ENCODE data around the gene ZNF217.
"Not testable (repeated sequence)": the region's sequence is repeated elsewhere in the genome, so short reads cannot be mapped to it uniquely, and the experiment has no call there.

ZNF217 gene

GRCh38 chr20:53635221-53635620 is 41.6 kb upstream of the ZNF217 start:
- TF ChIP-seq CTCF (IDR thresholded peaks at IDR 0.05; ENCODE audit: low read length, missing control alignments), result no peak
- no peak overlapping the region for H3K4me3 ChIP-seq (replicated peaks; ENCODE audit: low read depth, low read length)
- DNase-seq (ENCODE audit: low read depth), result no peak

DNA sequence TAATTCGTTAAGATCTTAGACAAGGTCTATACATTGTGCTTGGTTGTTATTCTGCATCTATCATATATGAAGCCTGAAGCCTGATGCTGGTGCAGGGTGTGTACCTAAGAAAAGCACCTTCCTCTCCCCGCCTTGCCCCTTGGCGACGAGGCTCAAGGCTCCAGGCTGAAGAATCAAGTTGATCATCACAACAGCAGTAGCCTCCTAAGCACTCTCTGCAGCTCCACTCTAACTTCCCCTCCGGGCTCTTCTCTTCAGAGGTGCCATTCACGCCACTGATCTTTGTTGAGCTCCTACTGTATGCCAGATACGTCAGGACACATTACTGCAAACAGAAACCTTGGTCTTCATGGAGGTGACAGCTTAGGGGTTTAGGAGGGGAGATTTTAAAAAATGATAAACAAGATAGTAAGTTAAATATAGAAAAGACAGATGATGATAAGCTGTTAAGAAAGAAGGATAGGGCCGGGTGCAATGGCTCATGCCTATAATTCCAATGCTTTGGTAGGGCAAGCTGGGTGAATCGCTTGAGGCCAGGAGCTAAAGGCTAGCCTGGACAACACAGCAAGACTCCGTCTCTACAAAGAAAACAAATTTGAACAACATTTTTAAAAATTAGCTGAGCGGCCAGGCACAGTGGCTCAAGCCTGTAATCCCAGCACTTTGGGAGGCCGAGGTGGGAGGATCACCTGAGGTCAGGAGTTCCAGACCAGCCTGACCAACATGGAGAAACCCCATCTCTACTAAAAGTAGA is 38.4 kb upstream of the ZNF217 start:
- no peak for TF ChIP-seq CTCF (IDR thresholded peaks at IDR 0.05; ENCODE audit: low read length, missing control alignments)
- no peak for DNase-seq (ENCODE audit: low read depth)

DNA sequence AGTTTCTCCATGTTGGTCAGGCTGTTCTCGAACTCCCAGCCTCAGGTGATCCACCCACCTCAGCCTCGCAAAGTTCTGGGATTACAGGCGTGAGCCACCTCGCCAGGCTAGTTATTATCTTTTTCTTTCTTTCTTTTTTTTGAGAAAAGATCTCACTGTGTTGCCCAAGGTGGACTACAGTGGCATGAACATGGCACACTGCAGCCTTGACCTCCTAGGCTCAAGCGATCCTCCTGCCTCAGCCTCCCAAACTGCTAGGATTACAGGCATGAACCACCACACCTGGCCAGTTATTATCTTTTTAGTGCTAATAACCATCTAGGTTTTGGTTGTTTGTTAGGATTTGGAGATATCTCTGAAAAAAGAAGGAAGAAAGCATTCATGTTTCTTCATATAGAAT is 35.8 kb upstream of the ZNF217 start:
- TF ChIP-seq CTCF (IDR thresholded peaks at IDR 0.05; ENCODE audit: low read length, missing control alignments), result no peak
- no peak for DNase-seq (ENCODE audit: low read depth)
- H3K4me3 ChIP-seq (replicated peaks; ENCODE audit: low read depth, low read length), result no peak overlapping the region

More for the DNA sequence above, 38.4 kb upstream of the ZNF217 start:
- H3K4me3 ChIP-seq (replicated peaks; ENCODE audit: low read depth, low read length), result no peak overlapping the region

DNA sequence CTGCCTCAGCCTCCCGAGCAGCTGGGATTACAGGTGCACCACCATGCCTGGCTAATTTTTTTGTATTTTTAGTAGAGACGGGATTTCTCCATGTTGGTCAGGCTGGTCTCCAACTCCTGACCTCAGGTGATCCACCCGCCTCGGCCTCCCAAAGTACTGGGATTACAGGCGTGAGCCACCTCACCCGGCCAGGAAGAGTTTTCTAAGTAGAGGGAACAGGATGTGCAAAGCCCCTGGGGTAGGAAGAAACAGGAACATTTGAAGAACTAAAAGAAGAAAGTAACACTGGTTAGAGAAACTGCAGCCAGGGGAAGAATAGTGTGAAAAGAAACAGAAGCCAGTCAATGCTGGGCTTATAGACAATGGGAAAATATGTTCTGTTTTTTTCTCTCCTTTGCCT is 35.1 kb upstream of the ZNF217 start:
- H3K4me3 ChIP-seq (replicated peaks; ENCODE audit: low read depth, low read length), result not testable (repeated sequence)

DNA sequence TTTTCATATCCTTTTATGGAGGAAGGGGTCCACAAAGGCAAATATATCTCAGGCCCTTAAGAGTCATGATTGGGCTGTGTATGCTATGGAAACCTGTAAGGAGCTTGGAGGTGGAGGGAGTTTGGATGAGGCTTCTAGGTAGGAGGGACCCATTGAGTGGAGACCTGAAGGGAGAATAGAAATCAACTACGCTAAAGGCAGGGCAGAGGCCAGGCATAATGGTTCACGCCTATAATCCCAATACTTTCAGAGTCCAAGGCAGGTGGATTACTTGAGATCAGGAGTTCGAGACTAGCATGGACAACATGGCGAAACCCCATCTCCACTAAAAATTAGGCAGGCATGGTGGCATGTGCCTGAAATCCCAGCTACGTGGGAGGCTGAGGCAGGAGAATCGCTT is 34.4 kb upstream of the ZNF217 start:
- DNase-seq (ENCODE audit: low read depth), result no peak
- no peak overlapping the region for H3K4me3 ChIP-seq (replicated peaks; ENCODE audit: low read depth, low read length)
- TF ChIP-seq CTCF (IDR thresholded peaks at IDR 0.05; ENCODE audit: low read length, missing control alignments), result no peak

More for the DNA sequence above, 35.1 kb upstream of the ZNF217 start:
- DNase-seq (ENCODE audit: low read depth), result not testable (repeated sequence)

GRCh38 chr20:53627001-53627400 is 33.4 kb upstream of the ZNF217 start:
- DNase-seq (ENCODE audit: low read depth); H3K4me3 ChIP-seq (replicated peaks; ENCODE audit: low read depth, low read length): not testable (repeated sequence)

DNA sequence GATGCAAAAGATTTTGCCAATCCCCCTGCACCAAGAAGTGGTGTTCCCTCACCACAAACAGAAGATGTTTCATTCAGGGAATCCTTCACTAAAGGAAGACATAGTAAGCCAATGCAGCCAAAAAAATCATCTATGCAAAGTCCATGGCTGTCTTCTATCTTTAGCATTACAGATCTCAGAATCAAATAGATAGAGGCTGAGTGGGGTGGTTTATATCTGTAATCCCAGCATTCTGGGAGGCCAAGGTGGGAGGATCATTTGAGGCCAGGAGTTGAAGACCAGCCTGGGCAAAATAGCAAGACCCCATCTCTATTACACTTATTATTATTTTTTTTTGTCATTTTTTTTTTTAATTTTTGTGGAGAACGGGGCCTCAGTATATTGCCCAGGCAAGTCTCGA is 32.9 kb upstream of the ZNF217 start:
- no peak overlapping the region for H3K4me3 ChIP-seq (replicated peaks; ENCODE audit: low read depth, low read length)
- TF ChIP-seq CTCF (IDR thresholded peaks at IDR 0.05; ENCODE audit: low read length, missing control alignments), result no peak

GRCh38 chr20:53625311-53626129 is 31.9 kb upstream of the ZNF217 start:
- H3K4me3 ChIP-seq (replicated peaks; ENCODE audit: low read depth, low read length), result no peak overlapping the region
- no peak for TF ChIP-seq CTCF (IDR thresholded peaks at IDR 0.05; ENCODE audit: low read length, missing control alignments)
- no peak for DNase-seq (ENCODE audit: low read depth)

More for the DNA sequence above, 32.9 kb upstream of the ZNF217 start:
- no peak for DNase-seq (ENCODE audit: low read depth)

DNA sequence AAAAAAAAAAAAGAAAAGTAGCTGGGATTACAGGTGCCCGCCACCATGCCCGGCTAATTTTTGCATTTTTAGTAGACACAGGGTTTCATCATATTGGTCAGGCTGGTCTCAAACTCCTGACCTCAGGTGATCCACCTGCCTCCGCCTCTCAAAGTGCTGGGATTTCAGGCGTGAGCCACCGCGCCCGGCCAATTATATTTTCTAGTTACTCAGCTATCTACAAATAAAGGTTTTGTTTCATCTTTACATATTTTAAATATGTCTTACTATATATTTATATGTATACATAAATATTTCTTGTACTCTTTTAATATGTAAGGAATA is 31.2 kb upstream of the ZNF217 start:
- DNase-seq (ENCODE audit: low read depth); H3K4me3 ChIP-seq (replicated peaks; ENCODE audit: low read depth, low read length): not testable (repeated sequence)

Data from fibroblast of pulmonary artery (primary cell).